ENCODE data around the gene SMIM20.

GRCh38 chr4:25878676-25879075 lies 35.3 kb upstream of the SMIM20 start:
- no peak for TF ChIP-seq CTCF (conservative IDR thresholded peaks at IDR 0.05; ENCODE audit: low read depth, low read length)
- TF ChIP-seq EZH2 (IDR thresholded peaks at IDR 0.05; ENCODE audit: low read length, unreplicated experiment) = no peak
